T-helper 1 cell (primary cell): ENCODE measurements around the gene MRAP.

Experiments used
- DNase-seq, 5 donors: peaks; one replicate each; pipeline ENCODE4 v3.0.0-alpha.2; 2012 to 2020

The MRAP gene

DNA sequence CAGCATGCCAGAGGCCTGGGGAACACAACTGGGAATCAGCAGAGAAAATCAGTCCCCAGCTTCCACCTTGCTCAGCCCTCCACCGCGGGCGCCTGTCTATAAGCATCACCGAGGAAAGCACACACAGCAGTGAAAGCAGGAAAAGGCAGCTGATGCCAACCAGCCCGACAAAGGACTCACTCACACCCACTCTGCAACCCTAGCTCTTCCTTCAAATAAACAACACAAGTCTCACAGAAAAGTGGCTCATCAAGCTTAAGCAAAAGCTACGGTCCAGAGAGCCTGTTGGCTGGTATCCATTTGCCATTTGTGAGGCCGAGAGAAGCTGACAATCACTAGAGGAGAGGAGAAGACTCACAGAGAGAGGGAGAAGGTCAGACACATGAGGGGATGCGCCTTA lies 27.1 kb downstream of the MRAP start:
- DNase-seq, result no peak

DNA sequence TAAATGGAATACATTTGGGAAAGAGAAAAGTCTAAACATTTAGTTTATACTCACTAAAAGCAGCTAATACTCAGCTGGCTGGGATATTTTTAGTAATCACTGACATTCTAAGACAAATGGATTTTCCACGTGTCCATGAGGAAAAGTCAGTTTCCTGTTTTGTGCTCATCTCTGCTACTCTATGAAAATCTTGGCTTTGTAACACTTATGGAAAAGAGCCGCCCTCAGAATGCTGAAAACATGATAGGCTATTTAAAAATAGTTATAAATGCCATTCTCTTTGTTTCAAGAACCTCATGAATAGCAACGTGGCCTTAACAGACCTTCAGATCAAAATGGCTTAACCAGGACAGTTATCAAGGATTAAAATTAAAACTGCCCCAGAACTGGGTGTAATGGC lies 29.9 kb downstream of the MRAP start:
- DNase-seq, result no peak

GRCh38 chr21:32329331-32329730 lies 30.7 kb downstream of the MRAP start:
- DNase-seq, result no peak

DNA sequence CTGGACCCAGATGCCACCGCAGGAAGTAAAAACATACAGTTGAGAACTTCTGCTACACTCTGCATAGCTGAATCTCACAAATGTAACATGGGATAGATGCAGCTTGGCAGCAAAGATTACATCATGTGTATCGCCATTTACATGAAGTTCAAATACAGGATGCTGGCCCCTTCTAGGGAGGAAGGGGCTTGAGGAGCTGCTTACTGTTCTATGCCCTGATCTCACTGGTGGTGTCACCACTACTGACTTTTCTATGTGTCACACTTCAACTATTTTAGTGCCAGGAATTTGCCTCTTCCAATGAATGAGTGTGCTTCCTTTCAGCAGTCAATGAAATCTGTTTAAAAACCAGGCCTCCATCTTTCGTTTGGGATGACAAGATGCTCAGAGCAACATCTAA lies 31.1 kb downstream of the MRAP start:
- no peak for DNase-seq

- no peak for DNase-seq
Measured at GRCh38 chr21:32330784-32331311, 32.2 kb downstream of the MRAP start.

GRCh38 chr21:32331444-32332305 lies 33.0 kb downstream of the MRAP start:
- DNase-seq, result no peak

GRCh38 chr21:32332463-32332951 lies 33.9 kb downstream of the MRAP start:
- no peak for DNase-seq

- DNase-seq, result no peak
Measured at GRCh38 chr21:32333953-32334673, 35.5 kb downstream of the MRAP start.

DNA sequence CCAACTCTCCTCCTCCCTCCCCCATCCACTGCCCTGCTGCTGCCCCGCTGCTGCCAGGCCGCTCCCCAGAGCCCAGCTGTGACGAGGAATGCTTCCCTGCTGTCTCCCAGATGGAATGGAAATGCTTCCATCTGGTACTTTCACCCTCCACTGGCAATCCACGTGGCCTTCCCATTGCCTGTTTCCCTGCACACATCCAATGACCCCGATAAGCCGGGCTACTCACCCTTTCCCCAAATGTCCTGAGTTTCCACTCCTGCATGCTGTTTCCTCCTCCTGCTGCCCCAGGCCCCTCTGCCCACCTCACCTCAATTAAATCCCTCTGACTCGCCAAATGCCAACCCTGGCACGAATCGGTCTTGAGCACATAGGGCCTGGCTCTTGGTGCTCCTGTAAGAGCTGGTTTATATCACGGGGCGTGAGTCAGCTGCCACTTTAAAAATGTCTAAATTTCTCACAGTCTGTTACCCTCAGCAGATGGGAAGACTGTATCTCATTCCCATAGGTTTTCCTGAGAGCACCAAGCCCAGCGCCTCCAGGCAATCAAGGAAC lies 36.4 kb downstream of the MRAP start:
- no peak for DNase-seq

GRCh38 chr21:32335601-32336575 lies 37.2 kb downstream of the MRAP start:
- DNase-seq, result no peak

- DNase-seq, result no peak
Measured at GRCh38 chr21:32336711-32337110, 38.1 kb downstream of the MRAP start.

DNA sequence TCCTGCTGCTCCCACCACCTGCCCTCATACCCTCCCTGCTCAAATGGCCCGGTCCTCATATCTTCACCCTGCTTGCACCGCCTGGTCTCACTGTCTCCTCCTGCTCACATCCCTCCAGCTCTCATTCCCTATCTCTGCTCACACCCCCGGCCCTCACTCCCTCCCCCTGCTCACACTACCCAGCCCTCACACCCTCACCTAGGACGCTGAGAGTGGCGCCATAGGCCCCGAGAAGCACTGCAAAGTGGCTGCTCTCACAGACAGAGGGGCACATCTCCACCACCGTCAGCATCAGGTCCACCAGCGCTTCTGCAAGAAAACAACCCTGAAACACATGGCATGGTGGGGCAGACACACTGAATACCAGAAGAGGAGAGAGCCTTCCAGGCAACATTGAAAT lies 38.6 kb downstream of the MRAP start:
- DNase-seq, result no peak

- no peak for DNase-seq
Measured at GRCh38 chr21:32338209-32338921, 39.7 kb downstream of the MRAP start.

DNA sequence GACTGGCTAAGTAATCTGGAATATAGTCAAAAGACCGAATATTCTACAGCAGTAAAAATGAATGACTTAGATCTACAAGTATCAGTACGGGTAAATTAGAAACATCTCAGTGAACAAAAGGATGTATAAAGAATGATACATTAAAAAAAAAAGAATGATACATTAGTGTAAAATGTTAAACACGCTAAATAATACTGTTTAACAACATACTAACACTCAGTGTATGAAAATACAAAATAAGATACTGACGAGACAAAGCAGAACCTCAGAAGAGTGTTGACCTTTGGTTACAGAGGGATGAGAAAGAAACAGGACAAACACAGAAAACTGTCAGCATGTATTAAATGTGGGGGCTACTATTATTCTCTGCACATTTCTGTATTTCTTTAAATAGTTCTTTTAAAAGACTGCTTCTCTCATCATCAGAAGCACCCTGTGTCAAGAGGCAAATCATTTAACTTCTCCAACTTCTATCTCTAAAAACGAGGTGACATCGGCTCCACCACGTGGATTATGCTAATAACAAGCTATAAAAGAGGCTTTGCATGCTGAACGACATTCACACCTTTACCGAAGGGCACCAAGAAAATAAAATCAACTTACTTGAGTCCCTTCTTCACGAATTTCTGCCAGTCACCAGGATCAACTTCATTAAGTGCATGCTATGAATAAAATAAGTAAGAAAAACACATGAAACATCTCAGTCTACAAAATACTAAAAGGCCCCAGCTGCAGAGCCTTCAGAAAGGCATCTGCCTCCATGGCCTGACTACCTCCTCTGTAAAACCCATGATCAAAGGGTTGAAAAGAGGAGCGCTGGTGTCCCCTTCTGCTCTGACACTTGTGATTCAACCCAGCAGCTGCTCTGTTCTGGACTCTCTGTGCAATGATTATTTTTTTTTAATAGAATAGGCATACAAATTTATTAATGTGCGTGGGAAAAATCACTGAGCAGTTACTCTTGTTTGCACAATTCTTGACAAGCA lies 42.5 kb downstream of the MRAP start:
- no peak for DNase-seq

DNA sequence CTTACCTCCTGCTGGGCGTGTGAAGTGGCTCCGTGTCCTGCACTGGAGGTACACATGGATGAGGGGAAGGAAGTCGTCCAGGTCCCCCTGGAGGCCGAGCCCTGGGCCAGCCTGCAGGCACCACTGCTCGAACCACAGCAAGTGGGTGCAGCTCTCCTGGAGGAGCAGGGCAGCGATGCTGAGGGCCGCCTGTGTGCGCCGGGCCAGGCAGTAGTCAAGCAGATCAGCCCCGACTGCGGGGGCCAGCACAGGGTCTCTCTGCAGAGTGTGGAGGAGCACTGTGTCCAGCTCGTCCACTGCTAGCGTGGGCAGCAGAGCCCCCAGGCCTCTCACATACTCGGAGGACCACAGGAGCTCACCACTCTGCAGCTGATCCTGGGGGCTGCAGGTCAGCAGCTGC lies 48.3 kb downstream of the MRAP start:
- no peak for DNase-seq

GRCh38 chr21:32347351-32347750 lies 48.7 kb downstream of the MRAP start:
- DNase-seq, result no peak

DNA sequence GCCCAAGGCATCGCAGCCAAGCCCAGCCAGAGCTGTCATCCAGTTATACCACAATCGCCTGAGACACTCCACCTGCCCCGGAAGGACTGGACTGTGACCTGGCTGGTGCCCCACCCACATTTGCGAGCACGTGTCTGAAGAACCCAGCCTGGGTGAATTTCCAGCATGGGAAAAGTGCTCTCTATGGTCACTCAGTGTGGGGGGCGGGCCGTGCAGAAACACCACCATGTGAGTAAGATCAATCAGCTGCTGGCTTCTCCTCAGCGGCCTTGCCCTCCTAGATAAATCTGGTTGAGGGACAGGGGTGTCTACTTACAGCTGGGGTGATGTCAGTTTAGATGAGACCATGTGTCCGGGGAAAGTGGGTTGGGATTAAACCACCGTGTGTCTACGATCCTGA lies 49.3 kb downstream of the MRAP start:
- no peak for DNase-seq

DNA sequence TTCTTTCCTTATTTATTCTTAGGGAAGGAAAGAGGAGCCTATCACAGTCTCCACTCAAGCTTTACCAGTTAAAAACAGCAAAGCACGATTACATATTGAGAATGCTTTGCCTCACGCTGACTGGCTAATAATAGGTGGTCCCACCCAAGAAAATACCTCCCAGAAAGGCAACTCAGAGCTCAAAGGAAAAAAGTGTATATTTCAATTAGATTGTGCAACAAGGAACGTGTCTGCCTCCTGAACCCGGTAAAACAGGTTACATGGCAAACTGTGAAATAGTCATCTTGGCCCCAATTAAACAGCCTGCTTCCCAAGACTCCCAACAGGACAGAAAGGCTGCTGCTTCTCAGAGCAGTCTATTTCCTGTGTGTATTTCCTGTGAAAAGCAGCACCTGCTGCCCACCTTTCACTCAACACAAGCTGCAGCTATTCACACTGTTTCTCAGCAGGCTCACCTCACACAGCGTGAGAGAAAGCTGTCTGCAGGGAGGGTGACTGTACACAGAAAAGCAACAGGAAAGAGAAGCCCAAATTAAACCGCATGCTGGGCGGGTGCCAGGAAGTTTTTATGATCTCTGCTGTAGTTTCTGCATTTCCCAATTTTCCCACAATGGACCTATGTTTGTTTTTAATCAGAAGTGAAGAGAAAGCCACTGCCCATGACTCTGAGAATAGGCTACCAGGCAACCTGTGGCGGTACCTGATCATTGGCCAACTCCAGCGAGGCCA lies 50.1 kb downstream of the MRAP start:
- no peak for DNase-seq

DNA sequence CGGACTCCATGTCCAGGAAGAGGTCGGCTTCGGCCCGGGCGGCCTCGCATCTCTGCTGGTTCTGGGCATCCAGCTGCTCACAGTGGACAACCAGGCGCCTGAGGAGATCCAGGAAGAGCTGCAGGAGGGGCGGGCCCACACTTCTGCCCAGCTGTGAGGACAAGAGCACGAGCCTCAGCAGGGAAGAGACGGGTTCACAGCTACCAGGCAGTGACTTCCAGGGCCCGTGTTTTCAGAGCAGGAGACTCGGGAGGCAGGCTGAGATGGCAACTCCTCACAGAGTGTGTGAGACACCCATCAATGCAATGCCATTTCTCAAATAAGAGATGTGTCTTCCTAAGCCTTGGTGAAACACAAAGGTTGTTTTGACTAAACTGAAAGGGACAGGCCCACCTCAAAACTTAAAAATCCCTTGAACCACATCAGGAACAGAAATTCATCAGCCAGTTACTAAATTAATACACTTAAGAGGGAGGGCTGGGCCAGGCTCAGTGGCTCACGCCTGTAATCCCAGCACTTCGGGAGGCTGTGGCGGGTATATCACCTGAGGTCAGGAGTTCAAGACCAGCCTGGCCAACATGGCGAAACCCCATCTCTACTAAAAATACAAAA lies 50.8 kb downstream of the MRAP start:
- DNase-seq, result no peak
